ENCODE measurements around the gene RIN2. TPM values are rescaled to one million over a fixed set of nuclear protein-coding genes. Genes with fewer than 3 reads are reported as not detected.

Gene RIN2
- total RNA-seq, 2 experiments from 2014 or later = not detected

DNA sequence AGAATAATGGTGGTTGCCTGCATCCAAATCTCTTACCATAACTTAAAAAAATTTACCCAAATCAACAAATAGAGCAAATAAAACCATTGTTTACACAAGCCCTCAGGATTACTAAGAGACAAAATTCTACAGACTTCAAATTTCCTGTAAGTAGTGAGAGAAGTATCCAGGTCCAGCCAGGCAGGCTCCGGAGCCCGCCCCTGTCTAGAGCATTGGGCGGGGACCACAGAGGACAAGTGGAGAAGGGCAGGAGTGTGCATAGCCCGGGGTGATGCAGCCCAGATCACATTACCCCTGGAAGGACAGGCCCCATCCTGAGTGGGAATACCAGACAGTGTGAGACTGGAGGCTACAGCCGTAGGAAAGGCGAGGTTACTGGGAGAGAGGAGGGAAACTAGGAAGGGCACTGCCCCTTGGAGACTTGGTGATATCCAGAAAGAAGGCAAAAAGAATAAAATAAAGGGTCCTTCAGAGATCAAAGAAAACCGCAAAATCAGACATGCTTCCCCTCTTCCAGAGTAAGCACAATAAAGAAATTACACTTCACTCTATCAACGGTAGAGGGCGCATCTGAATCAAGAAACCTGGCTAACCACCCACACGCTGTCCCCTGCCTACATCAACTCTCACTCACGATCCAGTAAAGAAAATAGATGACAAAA, 26.6 kb downstream of the RIN2 start:
- no peak overlapping the region for H3K27ac Mint-ChIP-seq
- CTCF ChIA-PET = interaction anchor here (0.6 to 3.1 kb wide), 11 partner anchors 30 to 230 kb away, joined by 3 to 19 read pairs (median 4); no protein-coding TSS in a partner anchor
- peaks cover 6% of the 10 kb centered on the region for H3K9me3 Mint-ChIP-seq
- H3K36me3 Mint-ChIP-seq = no peaks in the 10 kb centered on the region
- POLR2A ChIA-PET = no interaction called here
- H3K4me3 Mint-ChIP-seq = no peak overlapping the region
- H3K27me3 Mint-ChIP-seq = peaks cover 12% of the 10 kb centered on the region
- intact Hi-C loops (cut with micrococcal nuclease) = loop anchor here (1.0 to 10.0 kb wide), 3 partner anchors 44 to 211 kb away; no protein-coding TSS in a partner anchor
- DNase-seq = peak; percentile 54
- peaks cover 3% of the 10 kb centered on the region for H3K4me1 Mint-ChIP-seq (ENCODE audit: low read depth)

DNA sequence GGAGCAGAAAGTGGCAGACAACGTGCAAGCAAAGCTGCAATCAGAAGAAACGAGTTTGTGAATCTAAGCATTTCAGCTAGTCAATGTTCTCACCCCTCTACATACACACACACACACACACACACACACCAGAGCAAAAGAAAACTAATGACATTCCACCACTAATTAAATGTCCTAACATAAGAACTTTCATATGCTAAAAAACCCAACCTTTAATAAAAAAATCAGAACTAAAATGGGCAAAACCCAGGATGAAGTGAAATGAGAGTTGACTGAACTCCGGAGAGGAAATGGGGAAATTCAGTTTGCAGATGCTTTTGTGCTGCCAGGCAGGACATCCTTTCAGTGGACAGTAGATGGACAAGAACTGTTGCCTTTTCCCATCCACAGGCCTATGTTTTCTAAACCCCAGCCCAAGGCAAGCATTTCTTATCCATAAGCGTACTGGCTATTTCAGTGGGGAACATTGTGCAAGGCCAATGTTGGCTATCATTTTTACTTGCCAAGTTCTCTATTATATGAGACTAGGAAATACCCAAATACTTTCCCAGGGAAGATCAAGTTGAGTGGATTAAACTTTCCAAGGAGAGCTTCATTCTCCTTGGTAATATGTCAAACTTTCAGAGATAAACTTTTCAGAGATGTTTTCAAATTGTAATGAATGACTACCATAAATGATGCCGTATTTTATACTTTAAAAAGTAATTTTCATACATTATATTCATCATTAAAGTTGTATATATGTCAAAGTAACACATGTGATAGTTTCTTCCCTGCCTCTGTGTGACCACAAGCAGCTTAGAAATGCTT, 27.3 kb downstream of the RIN2 start:
- DNase-seq = no peak
- Mint-ChIP-seq H3K27me3 (peaks cover 12% of the 10 kb centered on the region), H3K27ac (no peak overlapping the region), H3K9me3 (peaks cover 6% of the 10 kb centered on the region), H3K36me3 (no peaks in the 10 kb centered on the region), H3K4me1 (ENCODE audit: low read depth) (peaks cover 3% of the 10 kb centered on the region), H3K4me3 (no peak overlapping the region)
- POLR2A ChIA-PET = no interaction called here
- intact Hi-C loops (cut with micrococcal nuclease) = loop anchor here (1.0 to 10.0 kb wide), 3 partner anchors 43 to 210 kb away; no protein-coding TSS in a partner anchor
- CTCF ChIA-PET = interaction anchor here (0.6 to 3.1 kb wide), 13 partner anchors 29 to 648 kb away, joined by 3 to 19 read pairs (median 3); partner anchors contain the start of genes CRNKL1 and NAA20

GRCh38 chr20:19785983-19786285, 27.9 kb downstream of the RIN2 start:
- POLR2A ChIA-PET = no interaction called here
- CTCF ChIA-PET = interaction anchor here (0.6 to 3.1 kb wide), 9 partner anchors 91 to 648 kb away, joined by 3 to 19 read pairs (median 4); partner anchors contain the start of genes CRNKL1 and NAA20
- intact Hi-C loops (cut with micrococcal nuclease) = loop anchor here (1.0 to 10.0 kb wide), 3 partner anchors 43 to 209 kb away; no protein-coding TSS in a partner anchor

GRCh38 chr20:19786311-19786710, 28.3 kb downstream of the RIN2 start:
- ChIA-PET CTCF (interaction anchor here (0.5 to 2.8 kb wide), 7 partner anchors 17 to 231 kb away, joined by 3 to 17 read pairs (median 3); partner anchors contain the start of gene NAA20), POLR2A (no interaction called here)
- H3K9me3 Mint-ChIP-seq = peaks cover 4% of the 10 kb centered on the region
- H3K4me1 Mint-ChIP-seq (ENCODE audit: low read depth) = peaks cover 3% of the 10 kb centered on the region
- H3K27ac Mint-ChIP-seq = no peak overlapping the region
- H3K36me3 Mint-ChIP-seq = no peaks in the 10 kb centered on the region
- no peak overlapping the region for H3K4me3 Mint-ChIP-seq
- no peak for DNase-seq
- H3K27me3 Mint-ChIP-seq = peaks cover 12% of the 10 kb centered on the region
- intact Hi-C loops (cut with micrococcal nuclease) = loop anchor here (10.0 kb wide), 1 partner anchor 92 kb away; no protein-coding TSS in a partner anchor

More at GRCh38 chr20:19785983-19786285, 27.9 kb downstream of the RIN2 start:
- peaks cover 3% of the 10 kb centered on the region for H3K4me1 Mint-ChIP-seq (ENCODE audit: low read depth)
- no peak for DNase-seq
- no peaks in the 10 kb centered on the region for H3K36me3 Mint-ChIP-seq
- peaks cover 5% of the 10 kb centered on the region for H3K9me3 Mint-ChIP-seq
- peaks cover 12% of the 10 kb centered on the region for H3K27me3 Mint-ChIP-seq
- H3K27ac Mint-ChIP-seq = no peak overlapping the region
- no peak overlapping the region for H3K4me3 Mint-ChIP-seq

DNA sequence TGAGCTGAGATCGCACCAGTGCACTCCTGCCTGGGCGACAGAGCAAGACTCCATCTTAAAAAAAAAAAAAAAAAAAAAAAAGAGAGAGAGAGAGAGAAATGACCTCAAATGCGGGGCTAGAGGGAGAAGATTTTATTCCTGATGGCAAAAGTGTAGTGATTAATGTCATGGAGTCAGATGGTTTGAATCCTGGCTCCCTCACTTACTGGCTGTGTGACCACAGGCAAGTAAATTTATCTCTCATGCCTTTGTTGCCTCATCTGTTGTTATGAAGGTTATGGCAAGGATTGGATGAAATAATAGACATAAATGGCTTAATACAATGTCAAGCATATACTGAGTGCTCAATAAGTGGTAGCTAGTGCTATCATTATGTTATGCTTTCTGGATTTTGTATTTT, 29.3 kb downstream of the RIN2 start:
- peaks cover 14% of the 10 kb centered on the region for H3K27me3 Mint-ChIP-seq
- no peak overlapping the region for H3K27ac Mint-ChIP-seq
- peaks cover 4% of the 10 kb centered on the region for H3K9me3 Mint-ChIP-seq
- no peaks in the 10 kb centered on the region for H3K36me3 Mint-ChIP-seq
- CTCF ChIA-PET = interaction anchor here (0.6 to 2.8 kb wide), 5 partner anchors 199 to 230 kb away, joined by 3 to 17 read pairs (median 5); partner anchors contain the start of gene NAA20
- intact Hi-C loops (cut with micrococcal nuclease) = loop anchor here (10.0 kb wide), 1 partner anchor 93 kb away; no protein-coding TSS in a partner anchor
- POLR2A ChIA-PET = no interaction called here
- H3K4me3 Mint-ChIP-seq = no peak overlapping the region
- DNase-seq = no peak
- peaks cover 3% of the 10 kb centered on the region for H3K4me1 Mint-ChIP-seq (ENCODE audit: low read depth)

DNA sequence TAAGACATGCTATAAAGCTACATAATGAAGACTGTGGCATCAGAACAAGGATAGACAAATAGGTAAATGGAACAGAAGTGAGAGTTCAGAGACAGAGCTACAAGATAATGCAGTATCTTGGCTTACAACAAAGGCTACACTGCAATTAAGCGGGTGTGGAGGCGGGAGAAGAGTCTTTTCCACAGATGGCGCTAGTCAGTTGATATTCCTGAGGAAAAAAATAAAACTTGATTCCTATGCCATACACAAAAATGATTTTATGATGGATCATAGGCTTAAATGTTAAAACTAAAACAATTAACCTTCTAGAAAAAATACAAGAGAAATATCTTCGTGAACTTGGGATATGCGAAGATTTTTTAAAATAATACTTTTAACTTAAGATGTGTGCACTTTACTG, 31.0 kb downstream of the RIN2 start:
- peaks cover 4% of the 10 kb centered on the region for H3K9me3 Mint-ChIP-seq
- H3K36me3 Mint-ChIP-seq = no peaks in the 10 kb centered on the region
- H3K27ac Mint-ChIP-seq = no peak overlapping the region
- peaks cover 3% of the 10 kb centered on the region for H3K4me1 Mint-ChIP-seq (ENCODE audit: low read depth)
- CTCF ChIA-PET = no interaction called here
- DNase-seq = no peak
- intact Hi-C loops (cut with micrococcal nuclease) = loop anchor here (10.0 kb wide), 1 partner anchor 94 kb away; no protein-coding TSS in a partner anchor
- H3K4me3 Mint-ChIP-seq = no peak overlapping the region
- peaks cover 14% of the 10 kb centered on the region for H3K27me3 Mint-ChIP-seq
- POLR2A ChIA-PET = no interaction called here

DNA sequence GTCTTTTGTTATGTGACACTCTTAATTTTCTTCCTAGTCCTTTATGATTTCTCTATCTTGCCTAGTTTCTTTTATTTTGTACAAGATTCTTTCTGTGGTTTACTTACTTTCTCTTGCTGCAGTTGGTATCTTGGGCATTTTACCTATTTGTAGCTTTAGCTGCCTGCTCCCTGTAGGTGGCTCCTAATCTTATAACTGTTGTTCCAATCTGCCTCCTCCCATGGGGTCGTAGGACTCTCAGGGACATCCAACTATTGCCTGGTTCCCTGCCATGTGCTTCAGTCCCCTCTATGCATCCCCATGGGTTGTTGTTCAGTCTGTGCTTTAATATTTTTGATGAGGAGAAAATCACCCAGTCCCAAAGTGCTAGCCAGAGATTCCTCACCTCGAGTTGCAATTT, 31.4 kb downstream of the RIN2 start:
- peaks cover 4% of the 10 kb centered on the region for H3K9me3 Mint-ChIP-seq
- no peak overlapping the region for H3K27ac Mint-ChIP-seq
- H3K27me3 Mint-ChIP-seq = peaks cover 14% of the 10 kb centered on the region
- DNase-seq = no peak
- CTCF ChIA-PET = no interaction called here
- no peak overlapping the region for H3K4me3 Mint-ChIP-seq
- intact Hi-C loops (cut with micrococcal nuclease) = loop anchor here (10.0 kb wide), 1 partner anchor 95 kb away; no protein-coding TSS in a partner anchor
- H3K36me3 Mint-ChIP-seq = no peaks in the 10 kb centered on the region
- H3K4me1 Mint-ChIP-seq (ENCODE audit: low read depth) = peaks cover 3% of the 10 kb centered on the region
- POLR2A ChIA-PET = no interaction called here

- DNase-seq = no peak
- intact Hi-C loops (cut with micrococcal nuclease) = no loop called here
- no peak overlapping the region for H3K27ac Mint-ChIP-seq
- peaks cover 4% of the 10 kb centered on the region for H3K9me3 Mint-ChIP-seq
- ChIA-PET CTCF (interaction anchor here (1.3 to 1.4 kb wide), 2 partner anchors 20 to 203 kb away, joined by 3 to 4 read pairs; no protein-coding TSS in a partner anchor), POLR2A (no interaction called here)
- H3K27me3 Mint-ChIP-seq = peaks cover 3% of the 10 kb centered on the region
- no peaks in the 10 kb centered on the region for H3K36me3 Mint-ChIP-seq
- H3K4me3 Mint-ChIP-seq = no peak overlapping the region
- no peaks in the 10 kb centered on the region for H3K4me1 Mint-ChIP-seq (ENCODE audit: low read depth)
Measured at GRCh38 chr20:19791887-19792286, 33.8 kb downstream of the RIN2 start.

DNA sequence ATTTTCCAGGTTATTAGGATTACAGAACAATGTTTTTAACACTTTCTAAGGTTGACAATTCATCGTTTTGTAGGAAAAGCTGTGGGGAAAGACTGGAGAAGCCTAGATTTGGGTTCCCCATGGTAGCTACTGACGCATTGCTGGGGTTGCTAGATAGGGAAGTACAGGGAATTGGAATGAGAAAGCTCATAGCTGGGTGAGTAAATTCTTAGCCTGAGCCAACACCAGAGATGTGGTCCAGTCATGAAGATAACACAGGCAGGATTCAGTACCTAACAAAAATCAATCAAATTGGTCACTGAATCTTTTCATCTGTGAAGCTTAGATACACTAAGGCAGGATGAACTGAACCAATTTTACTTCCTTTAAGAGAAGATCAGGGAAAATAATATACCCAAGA, 35.7 kb downstream of the RIN2 start:
- ChIA-PET POLR2A (no interaction called here), CTCF (no interaction called here)
- intact Hi-C loops (cut with micrococcal nuclease) = no loop called here
- Mint-ChIP-seq H3K27me3 (peaks cover 3% of the 10 kb centered on the region), H3K9me3 (peaks cover 2% of the 10 kb centered on the region), H3K4me3 (no peak overlapping the region), H3K4me1 (ENCODE audit: low read depth) (no peaks in the 10 kb centered on the region), H3K27ac (no peak overlapping the region), H3K36me3 (no peaks in the 10 kb centered on the region)
- DNase-seq = no peak

- no peak for DNase-seq
- Mint-ChIP-seq H3K27me3 (peaks cover 1% of the 10 kb centered on the region), H3K27ac (no peak overlapping the region), H3K9me3 (no peaks in the 10 kb centered on the region), H3K4me1 (ENCODE audit: low read depth) (no peaks in the 10 kb centered on the region), H3K4me3 (no peak overlapping the region), H3K36me3 (no peaks in the 10 kb centered on the region)
- CTCF ChIA-PET = no interaction called here
- POLR2A ChIA-PET = no interaction called here
- intact Hi-C loops (cut with micrococcal nuclease) = no loop called here
Measured at GRCh38 chr20:19794941-19795340, 36.9 kb downstream of the RIN2 start.

DNA sequence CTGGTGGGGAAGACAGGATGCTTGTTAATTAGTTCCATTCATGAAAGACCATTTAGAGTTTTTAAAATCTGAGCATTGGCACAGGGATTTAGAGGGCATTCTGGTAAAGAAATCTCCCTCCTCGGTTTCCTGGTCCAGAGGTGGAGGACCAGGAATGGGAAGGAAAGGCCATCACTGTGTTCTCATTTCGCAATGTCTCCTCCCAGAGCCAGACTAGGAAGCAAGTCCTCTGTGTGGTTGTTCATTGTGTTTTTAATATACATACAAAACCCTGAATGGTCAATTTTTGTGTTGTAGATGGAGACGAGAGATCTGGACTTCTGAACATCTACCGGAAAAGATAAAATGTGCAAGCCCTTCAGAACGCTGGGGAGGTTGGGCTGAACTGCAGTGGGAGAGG, 41.3 kb downstream of the RIN2 start:
- intact Hi-C loops (cut with micrococcal nuclease) = no loop called here
- Mint-ChIP-seq H3K36me3 (no peaks in the 10 kb centered on the region), H3K27me3 (no peaks in the 10 kb centered on the region), H3K9me3 (no peaks in the 10 kb centered on the region), H3K4me1 (ENCODE audit: low read depth) (no peaks in the 10 kb centered on the region), H3K4me3 (no peak overlapping the region), H3K27ac (no peak overlapping the region)
- ChIA-PET POLR2A (no interaction called here), CTCF (no interaction called here)
- DNase-seq = no peak

DNA sequence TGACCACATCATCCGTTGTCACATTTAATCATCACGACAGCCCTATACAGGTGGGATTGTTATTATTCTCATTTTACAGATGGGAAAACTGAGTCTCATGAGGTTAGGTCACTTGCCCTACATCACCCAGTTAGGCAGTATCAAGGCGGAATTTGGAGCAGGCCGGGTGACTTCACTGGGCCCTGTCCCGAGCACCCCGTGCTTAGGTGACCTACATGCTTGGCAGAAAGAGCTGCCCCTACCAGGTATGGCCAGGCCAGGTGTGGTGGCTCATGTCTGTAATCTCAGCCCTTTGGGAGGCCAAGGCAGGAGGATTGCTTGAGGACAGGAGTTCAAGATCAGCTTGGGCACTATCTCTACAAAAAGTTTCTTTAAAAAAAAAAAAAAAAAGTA, 44.0 kb downstream of the RIN2 start:
- Mint-ChIP-seq H3K4me1 (ENCODE audit: low read depth) (no peaks in the 10 kb centered on the region), H3K9me3 (no peaks in the 10 kb centered on the region), H3K36me3 (no peaks in the 10 kb centered on the region), H3K27me3 (no peaks in the 10 kb centered on the region), H3K4me3 (no peak overlapping the region), H3K27ac (no peak overlapping the region)
- DNase-seq = no peak
- intact Hi-C loops (cut with micrococcal nuclease) = no loop called here
- CTCF ChIA-PET = no interaction called here
- POLR2A ChIA-PET = no interaction called here

All from activated CD4-positive, alpha-beta memory T cell treated with anti-CD3 and anti-CD28 coated beads for 36 hours (primary cell).